Activated T-helper 1 cell treated with anti-CD3 and anti-CD28 coated beads, Interleukin-12 subunit alpha, Interleukin-12 subunit beta, Interleukin-2, Interleukin-4 antibody, amounts not matched to agents 30 ng/mL and 10 ng/mL and 1 ng/mL, durations not matched to agents 14 hours and 24 hours and 36 hours (primary cell): ENCODE measurements around the gene POLR2B. TPM values are rescaled to one million over a fixed set of nuclear protein-coding genes. Genes with fewer than 3 reads are reported as not detected.
A peak's percentile ranks its signal among the peaks of the same experiment; 100 is the strongest.
"Not testable (repeated sequence)": the region's sequence is repeated elsewhere in the genome, so short reads cannot be mapped to it uniquely, and the experiment has no call there.

Experiments
- DNase-seq: peaks from one replicate; pipeline ENCODE4 v3.0.0; 2021; ENCODE audit warnings: low spot score
- H3K27ac Mint-ChIP-seq: one replicate; pipeline ENCODE4 v1.8.0; 2021; ENCODE audit warnings: mild to moderate bottlenecking, mixed read lengths
- H3K27me3 Mint-ChIP-seq: one replicate; pipeline ENCODE4 v1.8.0; 2022; ENCODE audit warnings: mild to moderate bottlenecking, moderate library complexity, mixed read lengths; ENCODE audit not compliant: insufficient read depth
- H3K36me3 Mint-ChIP-seq: one replicate; pipeline ENCODE4 v1.8.0; 2021; ENCODE audit warnings: low read depth, mixed read lengths
- H3K4me1 Mint-ChIP-seq: one replicate; pipeline ENCODE4 v1.8.0; 2021; ENCODE audit warnings: low read depth, mixed read lengths
- H3K4me3 Mint-ChIP-seq: one replicate; pipeline ENCODE4 v1.8.0; 2021; ENCODE audit warnings: mild to moderate bottlenecking, moderate library complexity, mixed read lengths
- H3K9me3 Mint-ChIP-seq: one replicate; pipeline ENCODE4 v1.8.0; 2021; ENCODE audit warnings: mixed read lengths
- intact Hi-C: fragments of 100-400 bp; cut with micrococcal nuclease; formaldehyde crosslinking; loops from one replicate; pipeline ENCODE4 v1.15.1; 2024
- total RNA-seq: library from RNA; stranded (reverse); gene quantifications from 2 replicates; pipeline ENCODE4 v1.2.3, GENCODE V29; 2022

The POLR2B gene
- total RNA-seq: 145 TPM in 2 replicates

GRCh38 chr4:56978750-56979303, at the start of gene POLR2B:
Gene POLR2B, plus strand, starts transcription at chr4:56978896. Its CDS starts 90 bp downstream, at chr4:56978986.
- Mint-ChIP-seq H3K27me3 (no peaks in the 10 kb centered on the region), H3K4me1 (peaks cover 45% of the 10 kb centered on the region)

GRCh38 chr4:56930638-56931037, 48.1 kb upstream of the POLR2B start:
- no peaks in the 10 kb centered on the region for H3K27me3 Mint-ChIP-seq
- peaks cover 34% of the 10 kb centered on the region for H3K4me1 Mint-ChIP-seq
- H3K4me3 Mint-ChIP-seq: no peak overlapping the region
- intact Hi-C loops: no loop called here
- H3K27ac Mint-ChIP-seq: no peak overlapping the region
- peaks cover 40% of the 10 kb centered on the region for H3K36me3 Mint-ChIP-seq
- H3K9me3 Mint-ChIP-seq: no peaks in the 10 kb centered on the region
- no peak for DNase-seq

More at GRCh38 chr4:56978750-56979303, at the start of gene POLR2B:
- Mint-ChIP-seq H3K36me3 (peaks cover 35% of the 10 kb centered on the region), H3K27ac (peak within 1 kb of the TSS; percentile 100), H3K4me3 (peak within 1 kb of the TSS; percentile 100), H3K9me3 (peaks cover 3% of the 10 kb centered on the region)
- intact Hi-C loops: loop anchor here (1.0 to 5.0 kb wide), 6 partner anchors 177 to 1582 kb away; partner anchors contain the start of genes AASDH, CLOCK, EXOC1 and TMEM165
- peak; percentile 89 for DNase-seq

GRCh38 chr4:56931924-56932323, 46.8 kb upstream of the POLR2B start:
- peaks cover 40% of the 10 kb centered on the region for H3K36me3 Mint-ChIP-seq
- H3K27ac Mint-ChIP-seq: no peak overlapping the region
- no peak overlapping the region for H3K4me3 Mint-ChIP-seq
- no peak for DNase-seq
- H3K4me1 Mint-ChIP-seq: peaks cover 34% of the 10 kb centered on the region
- H3K27me3 Mint-ChIP-seq: no peaks in the 10 kb centered on the region
- intact Hi-C loops: no loop called here
- no peaks in the 10 kb centered on the region for H3K9me3 Mint-ChIP-seq

GRCh38 chr4:56937262-56937661, 41.4 kb upstream of the POLR2B start:
- Mint-ChIP-seq H3K27ac (no peak overlapping the region), H3K36me3 (peaks cover 21% of the 10 kb centered on the region), H3K9me3 (no peaks in the 10 kb centered on the region), H3K4me3 (no peak overlapping the region), H3K4me1 (peaks cover 11% of the 10 kb centered on the region), H3K27me3 (no peaks in the 10 kb centered on the region)
- DNase-seq: no peak
- intact Hi-C loops: no loop called here

GRCh38 chr4:56939826-56940225, 38.9 kb upstream of the POLR2B start:
- H3K27ac Mint-ChIP-seq, DNase-seq, H3K9me3 Mint-ChIP-seq, intact Hi-C loops, H3K4me3 Mint-ChIP-seq, H3K27me3 Mint-ChIP-seq, H3K4me1 Mint-ChIP-seq: not testable (repeated sequence)
- peaks cover 12% of the 10 kb centered on the region for H3K36me3 Mint-ChIP-seq

GRCh38 chr4:56940403-56940802, 38.3 kb upstream of the POLR2B start:
- peaks cover 11% of the 10 kb centered on the region for H3K36me3 Mint-ChIP-seq
- no peak for DNase-seq
- H3K9me3 Mint-ChIP-seq: no peaks in the 10 kb centered on the region
- H3K27ac Mint-ChIP-seq: no peak overlapping the region
- H3K4me1 Mint-ChIP-seq: no peaks in the 10 kb centered on the region
- intact Hi-C loops: no loop called here
- no peak overlapping the region for H3K4me3 Mint-ChIP-seq
- no peaks in the 10 kb centered on the region for H3K27me3 Mint-ChIP-seq

- peaks cover 10% of the 10 kb centered on the region for H3K36me3 Mint-ChIP-seq
- no peak for DNase-seq
- no peak overlapping the region for H3K4me3 Mint-ChIP-seq
- no peaks in the 10 kb centered on the region for H3K9me3 Mint-ChIP-seq
- no peaks in the 10 kb centered on the region for H3K4me1 Mint-ChIP-seq
- intact Hi-C loops: no loop called here
- H3K27me3 Mint-ChIP-seq: no peaks in the 10 kb centered on the region
- no peak overlapping the region for H3K27ac Mint-ChIP-seq
These were observed 37.7 kb upstream of the POLR2B start for GRCh38 chr4:56940971-56941370.

- H3K9me3 Mint-ChIP-seq: no peaks in the 10 kb centered on the region
- peaks cover 10% of the 10 kb centered on the region for H3K36me3 Mint-ChIP-seq
- no peaks in the 10 kb centered on the region for H3K27me3 Mint-ChIP-seq
- no peak overlapping the region for H3K27ac Mint-ChIP-seq
- H3K4me3 Mint-ChIP-seq: no peak overlapping the region
- intact Hi-C loops: no loop called here
- no peaks in the 10 kb centered on the region for H3K4me1 Mint-ChIP-seq
- no peak for DNase-seq
These were observed 37.3 kb upstream of the POLR2B start for GRCh38 chr4:56941403-56941802.

GRCh38 chr4:56953680-56954520, 24.8 kb upstream of the POLR2B start:
- H3K9me3 Mint-ChIP-seq: no peaks in the 10 kb centered on the region
- H3K36me3 Mint-ChIP-seq: no peaks in the 10 kb centered on the region
- no peak for DNase-seq
- no peaks in the 10 kb centered on the region for H3K4me1 Mint-ChIP-seq
- no peak overlapping the region for H3K27ac Mint-ChIP-seq
- H3K27me3 Mint-ChIP-seq: no peaks in the 10 kb centered on the region
- intact Hi-C loops: no loop called here
- no peak overlapping the region for H3K4me3 Mint-ChIP-seq

- Mint-ChIP-seq H3K27ac (no peak overlapping the region), H3K4me3 (no peak overlapping the region)
- intact Hi-C loops: no loop called here
These were observed 20.6 kb upstream of the POLR2B start for GRCh38 chr4:56958111-56958517.

GRCh38 chr4:56959100-56959499, 19.6 kb upstream of the POLR2B start:
- no peak for DNase-seq
- no peaks in the 10 kb centered on the region for H3K27me3 Mint-ChIP-seq
- H3K4me1 Mint-ChIP-seq: no peaks in the 10 kb centered on the region
- no peak overlapping the region for H3K4me3 Mint-ChIP-seq
- intact Hi-C loops: no loop called here
- H3K9me3 Mint-ChIP-seq: no peaks in the 10 kb centered on the region
- H3K36me3 Mint-ChIP-seq: peaks cover 16% of the 10 kb centered on the region
- no peak overlapping the region for H3K27ac Mint-ChIP-seq

More at GRCh38 chr4:56958111-56958517, 20.6 kb upstream of the POLR2B start:
- Mint-ChIP-seq H3K9me3 (no peaks in the 10 kb centered on the region), H3K36me3 (peaks cover 12% of the 10 kb centered on the region), H3K4me1 (no peaks in the 10 kb centered on the region), H3K27me3 (no peaks in the 10 kb centered on the region)
- no peak for DNase-seq

- Mint-ChIP-seq H3K4me1 (no peaks in the 10 kb centered on the region), H3K4me3 (no peak overlapping the region), H3K36me3 (peaks cover 28% of the 10 kb centered on the region), H3K9me3 (no peaks in the 10 kb centered on the region), H3K27me3 (no peaks in the 10 kb centered on the region), H3K27ac (no peak overlapping the region)
- intact Hi-C loops: no loop called here
- no peak for DNase-seq
These were observed 17.6 kb upstream of the POLR2B start for GRCh38 chr4:56961107-56961500.

- no peak for DNase-seq
- Mint-ChIP-seq H3K36me3 (peaks cover 53% of the 10 kb centered on the region), H3K4me1 (peaks cover 34% of the 10 kb centered on the region), H3K27ac (no peak overlapping the region), H3K27me3 (no peaks in the 10 kb centered on the region), H3K4me3 (no peak overlapping the region), H3K9me3 (peaks cover 11% of the 10 kb centered on the region)
- intact Hi-C loops: no loop called here
These were observed 7.3 kb upstream of the POLR2B start for GRCh38 chr4:56971383-56971782.
